ENCODE data around the gene PANK2. TPM values are rescaled to one million over a fixed set of nuclear protein-coding genes. Genes with fewer than 3 reads are reported as not detected.
A peak's percentile ranks its signal among the peaks of the same experiment; 100 is the strongest.

The PANK2 gene
- total RNA-seq, 1 experiment from 2014 or later, result 77.4 TPM

DNA sequence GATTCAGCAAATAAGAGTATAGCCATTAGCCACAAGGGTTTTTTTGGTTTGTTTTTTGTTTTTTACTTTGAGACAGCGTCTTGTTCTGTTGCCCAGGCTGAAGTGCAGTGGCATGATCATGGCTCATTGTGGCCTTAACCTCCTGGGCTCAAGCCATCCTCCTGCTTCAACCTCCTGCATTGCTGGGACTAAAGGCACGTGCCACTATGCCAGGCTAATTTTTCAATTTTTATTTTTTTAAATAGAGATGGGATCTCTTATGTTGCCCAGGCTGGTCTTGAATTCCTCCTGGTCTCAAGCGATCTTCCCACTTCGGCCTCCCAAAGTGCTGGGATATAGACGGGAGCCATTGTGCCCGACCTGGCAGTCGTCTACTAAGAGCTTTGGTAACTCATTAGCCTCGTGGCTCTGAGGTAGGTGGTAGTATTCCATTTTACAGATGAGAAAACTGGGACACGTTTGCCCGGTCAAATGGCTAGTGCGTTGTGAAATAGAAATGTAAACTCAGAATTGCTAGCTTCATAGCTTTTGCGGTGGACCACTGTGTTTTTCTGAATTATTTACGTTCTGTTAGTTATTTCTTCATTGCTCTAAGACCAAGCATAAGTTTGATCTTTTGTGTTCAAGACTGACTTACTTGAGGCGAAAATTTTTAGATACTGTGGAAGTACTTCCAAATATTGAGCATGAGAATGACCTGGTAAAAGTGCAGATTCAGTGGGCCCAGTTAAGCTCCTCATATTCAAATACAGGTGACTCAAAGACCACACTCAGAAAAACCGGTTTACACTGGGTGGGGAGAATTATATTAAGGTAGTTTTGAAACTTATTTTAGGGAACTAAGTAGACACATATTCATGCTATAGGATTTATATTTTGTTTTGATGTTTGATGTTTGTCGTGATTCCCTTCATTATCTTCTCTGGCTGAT, 2.1 kb downstream of the PANK2 start:
- H3K4me3 ChIP-seq (ENCODE audit: low read depth, low read length, poor library complexity, severe bottlenecking), result peak overlapping the region; percentile 73
- CTCF ChIA-PET, result no interaction called here
- POLR2A ChIA-PET (ENCODE audit: low non-redundant PET), result no interaction called here
- H3K27me3 ChIP-seq (replicated peaks; ENCODE audit: insufficient read depth, low read depth, low read length, poor library complexity), result no peaks in the 10 kb centered on the region
- H3K4me1 ChIP-seq (ENCODE audit: insufficient read depth, low read length, poor library complexity, severe bottlenecking), result peaks cover 25% of the 10 kb centered on the region
- H3K27ac ChIP-seq (ENCODE audit: low read depth, low read length, poor library complexity, severe bottlenecking), result peak overlapping the region; percentile 83
- no TSS peak for BruUV-seq (replicated peaks)
- intact Hi-C loops (cut with micrococcal nuclease; ENCODE audit: unreplicated experiment), result loop anchor here (5.0 kb wide), 1 partner anchor 196 kb away; no protein-coding TSS in a partner anchor
- no peak for DNase-seq (ENCODE audit: low spot score)
- peaks cover 30% of the 10 kb centered on the region for H3K36me3 ChIP-seq (ENCODE audit: insufficient read depth, low read length, poor library complexity, severe bottlenecking)
- no peaks in the 10 kb centered on the region for H3K9me3 ChIP-seq (ENCODE audit: low read depth, low read length, poor library complexity, severe bottlenecking)
- TF ChIP-seq, protein P1, sequence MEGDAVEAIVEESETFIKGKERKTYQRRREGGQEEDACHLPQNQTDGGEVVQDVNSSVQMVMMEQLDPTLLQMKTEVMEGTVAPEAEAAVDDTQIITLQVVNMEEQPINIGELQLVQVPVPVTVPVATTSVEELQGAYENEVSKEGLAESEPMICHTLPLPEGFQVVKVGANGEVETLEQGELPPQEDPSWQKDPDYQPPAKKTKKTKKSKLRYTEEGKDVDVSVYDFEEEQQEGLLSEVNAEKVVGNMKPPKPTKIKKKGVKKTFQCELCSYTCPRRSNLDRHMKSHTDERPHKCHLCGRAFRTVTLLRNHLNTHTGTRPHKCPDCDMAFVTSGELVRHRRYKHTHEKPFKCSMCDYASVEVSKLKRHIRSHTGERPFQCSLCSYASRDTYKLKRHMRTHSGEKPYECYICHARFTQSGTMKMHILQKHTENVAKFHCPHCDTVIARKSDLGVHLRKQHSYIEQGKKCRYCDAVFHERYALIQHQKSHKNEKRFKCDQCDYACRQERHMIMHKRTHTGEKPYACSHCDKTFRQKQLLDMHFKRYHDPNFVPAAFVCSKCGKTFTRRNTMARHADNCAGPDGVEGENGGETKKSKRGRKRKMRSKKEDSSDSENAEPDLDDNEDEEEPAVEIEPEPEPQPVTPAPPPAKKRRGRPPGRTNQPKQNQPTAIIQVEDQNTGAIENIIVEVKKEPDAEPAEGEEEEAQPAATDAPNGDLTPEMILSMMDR (conservative IDR thresholded peaks at IDR 0.05; ENCODE audit: low read depth, low read length), result no peak
- no peak for TF ChIP-seq EZH2 (IDR thresholded peaks at IDR 0.05; ENCODE audit: borderline replicate concordance, low read depth, low read length, poor library complexity, severe bottlenecking)

DNA sequence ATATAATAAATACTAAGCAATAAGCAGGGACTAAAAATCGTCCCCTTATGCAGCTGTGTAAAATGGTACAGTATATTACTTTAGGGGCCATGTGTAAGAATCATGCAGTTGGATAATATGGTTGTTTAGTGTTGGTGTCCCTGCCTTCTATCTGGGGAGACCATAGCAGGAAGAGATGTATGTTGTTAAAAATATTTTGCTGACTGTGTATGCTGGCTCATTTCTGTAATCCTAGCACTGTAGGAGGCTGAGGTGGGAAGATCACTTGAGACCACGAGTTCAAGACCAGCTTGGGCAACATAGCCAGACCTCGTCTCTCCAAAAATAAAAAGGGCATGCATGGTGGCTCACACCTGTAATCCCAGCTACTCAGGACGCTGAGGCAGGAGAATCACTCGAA, 5.6 kb downstream of the PANK2 start:
- Histone ChIP-seq H3K36me3 (ENCODE audit: insufficient read depth, low read length, poor library complexity, severe bottlenecking) (peaks cover 35% of the 10 kb centered on the region), H3K9me3 (ENCODE audit: low read depth, low read length, poor library complexity, severe bottlenecking) (no peaks in the 10 kb centered on the region), H3K27ac (ENCODE audit: low read depth, low read length, poor library complexity, severe bottlenecking) (no peak overlapping the region), H3K4me3 (ENCODE audit: low read depth, low read length, poor library complexity, severe bottlenecking) (no peak overlapping the region), H3K27me3 (replicated peaks; ENCODE audit: insufficient read depth, low read depth, low read length, poor library complexity) (no peaks in the 10 kb centered on the region), H3K4me1 (ENCODE audit: insufficient read depth, low read length, poor library complexity, severe bottlenecking) (peaks cover 24% of the 10 kb centered on the region)
- TF ChIP-seq EZH2 (IDR thresholded peaks at IDR 0.05; ENCODE audit: borderline replicate concordance, low read depth, low read length, poor library complexity, severe bottlenecking), result no peak
- TF ChIP-seq, protein P1 (conservative IDR thresholded peaks at IDR 0.05; ENCODE audit: low read depth, low read length), result no peak
- POLR2A ChIA-PET (ENCODE audit: low non-redundant PET), result interaction anchor here (0.6 kb wide), 1 partner anchor 12 kb away, joined by 8 read pairs; no protein-coding TSS in a partner anchor
- BruUV-seq (replicated peaks), result no TSS peak
- intact Hi-C loops (cut with micrococcal nuclease; ENCODE audit: unreplicated experiment), result loop anchor here (5.0 kb wide), 1 partner anchor 193 kb away; no protein-coding TSS in a partner anchor
- CTCF ChIA-PET, result no interaction called here
- no peak for DNase-seq (ENCODE audit: low spot score)

DNA sequence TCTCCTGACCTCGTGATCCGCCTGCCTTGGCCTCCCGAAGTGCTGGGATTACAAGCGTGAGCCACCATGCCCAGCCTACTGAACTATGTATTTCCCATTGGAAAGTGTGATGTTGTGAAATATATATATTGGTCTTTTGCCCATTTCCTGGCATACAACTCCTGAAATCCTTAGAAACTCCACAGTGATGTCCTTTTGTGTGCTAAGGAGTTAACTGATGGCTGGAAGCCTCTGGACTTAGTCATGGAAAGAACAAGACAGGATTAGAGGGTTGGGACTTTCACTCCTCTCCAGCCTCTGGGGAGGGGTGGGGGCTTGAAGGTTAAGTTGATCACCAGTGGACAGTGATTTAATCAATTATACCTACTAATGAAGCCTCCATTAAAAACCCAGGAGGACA, 7.1 kb downstream of the PANK2 start:
- DNase-seq (ENCODE audit: low spot score), result no peak
- no peak for TF ChIP-seq EZH2 (IDR thresholded peaks at IDR 0.05; ENCODE audit: borderline replicate concordance, low read depth, low read length, poor library complexity, severe bottlenecking)
- TF ChIP-seq, protein P1 (conservative IDR thresholded peaks at IDR 0.05; ENCODE audit: low read depth, low read length), result no peak
- H3K4me1 ChIP-seq (ENCODE audit: insufficient read depth, low read length, poor library complexity, severe bottlenecking), result peaks cover 30% of the 10 kb centered on the region
- BruUV-seq (replicated peaks), result no TSS peak
- ChIA-PET CTCF (no interaction called here), POLR2A (ENCODE audit: low non-redundant PET) (no interaction called here)
- no peaks in the 10 kb centered on the region for H3K9me3 ChIP-seq (ENCODE audit: low read depth, low read length, poor library complexity, severe bottlenecking)
- no peak overlapping the region for H3K4me3 ChIP-seq (ENCODE audit: low read depth, low read length, poor library complexity, severe bottlenecking)
- peak overlapping the region; percentile 11 for H3K27ac ChIP-seq (ENCODE audit: low read depth, low read length, poor library complexity, severe bottlenecking)
- H3K36me3 ChIP-seq (ENCODE audit: insufficient read depth, low read length, poor library complexity, severe bottlenecking), result peaks cover 29% of the 10 kb centered on the region
- intact Hi-C loops (cut with micrococcal nuclease; ENCODE audit: unreplicated experiment), result no loop called here
- H3K27me3 ChIP-seq (replicated peaks; ENCODE audit: insufficient read depth, low read depth, low read length, poor library complexity), result no peaks in the 10 kb centered on the region

Data from A673 (cell line).